Epithelial cell of esophagus (primary cell): Measurements from ENCODE around the gene TYRO3.

Source experiments
- DNase-seq: peaks from one replicate; pipeline ENCODE4 v3.0.0; 2010; ENCODE audit warnings: low read depth
- H3K4me3 ChIP-seq: 2 replicates; pipeline ENCODE4 v1.5.1; 2011; ENCODE audit warnings: mild to moderate bottlenecking, low read length, control low read depth
- CTCF ChIP-seq: IDR thresholded peaks from 2 replicates; pipeline ENCODE4 v1.5.1; 2011; ENCODE audit warnings: low read depth, mild to moderate bottlenecking, low read length, control low read depth, inconsistent platforms; ENCODE audit not compliant: insufficient read depth; ENCODE audit errors: missing control alignments

Gene TYRO3

GRCh38 chr15:41622901-41623300 is 63.9 kb downstream of the TYRO3 start:
- no peak overlapping the region for H3K4me3 ChIP-seq
- DNase-seq: no peak
- no peak for TF ChIP-seq CTCF

GRCh38 chr15:41627203-41627602 is 68.2 kb downstream of the TYRO3 start:
- DNase-seq: no peak
- TF ChIP-seq CTCF: no peak
- H3K4me3 ChIP-seq: no peak overlapping the region

- DNase-seq: no peak
- no peak overlapping the region for H3K4me3 ChIP-seq
- no peak for TF ChIP-seq CTCF
These were observed 70.5 kb downstream of the TYRO3 start for GRCh38 chr15:41629463-41629862.

GRCh38 chr15:41629883-41630282 is 70.9 kb downstream of the TYRO3 start:
- DNase-seq: no peak
- no peak for TF ChIP-seq CTCF
- H3K4me3 ChIP-seq: no peak overlapping the region

GRCh38 chr15:41630616-41631217 is 71.7 kb downstream of the TYRO3 start:
- DNase-seq: no peak
- no peak overlapping the region for H3K4me3 ChIP-seq
- TF ChIP-seq CTCF: no peak

GRCh38 chr15:41631880-41632470 is 73.0 kb downstream of the TYRO3 start:
- DNase-seq: peak; percentile 79
- no peak overlapping the region for H3K4me3 ChIP-seq
- TF ChIP-seq CTCF: no peak
